Subcutaneous abdominal adipose tissue (tissue), 5 donors: Measurements from ENCODE around the gene PCBP3.
"Not testable (repeated sequence)": the region's sequence is repeated elsewhere in the genome, so short reads cannot be mapped to it uniquely, and the experiment has no call there.

Experiments
- H3K27ac ChIP-seq: one replicate; pipeline ENCODE4 v1.7.0; 2013; ENCODE audit warnings: low read depth, mild to moderate bottlenecking, inconsistent platforms, low read length, moderate library complexity
- H3K27me3 ChIP-seq, 5 donors: one replicate each; pipeline ENCODE4 v1.7.0; 2013; ENCODE audit warnings: low read length in 5 of 5, inconsistent platforms in 1 of 5; ENCODE audit not compliant: control insufficient read depth in 5 of 5, insufficient read depth in 4 of 5
- H3K36me3 ChIP-seq, 5 donors: one replicate each; pipeline ENCODE4 v1.7.0; 2013; ENCODE audit warnings: low read length in 5 of 5; ENCODE audit not compliant: control insufficient read depth in 5 of 5, insufficient read depth in 5 of 5
- H3K4me1 ChIP-seq, 5 donors: one replicate each; pipeline ENCODE4 v1.7.0; 2013; ENCODE audit warnings: low read length in 5 of 5, mild to moderate bottlenecking in 3 of 5, moderate library complexity in 1 of 5; ENCODE audit not compliant: control insufficient read depth in 5 of 5, insufficient read depth in 5 of 5
- H3K4me3 ChIP-seq, 5 donors: one replicate each; pipeline ENCODE4 v1.7.0; 2013; ENCODE audit warnings: low read length in 5 of 5, low read depth in 1 of 5
- H3K9ac ChIP-seq, 5 donors: one replicate each; pipeline ENCODE4 v1.7.0; 2013; ENCODE audit warnings: low read length in 5 of 5, mild to moderate bottlenecking in 4 of 5, moderate library complexity in 3 of 5
- H3K9me3 ChIP-seq, 5 donors: one replicate each; pipeline ENCODE4 v1.7.0; 2013; ENCODE audit warnings: low read length in 5 of 5; ENCODE audit not compliant: control insufficient read depth in 5 of 5
- donor health status: healthy.
- donor health status: healthy.
- donor health status: healthy.
- donor health status: healthy.
- donor health status: healthy.

PCBP3 gene

DNA sequence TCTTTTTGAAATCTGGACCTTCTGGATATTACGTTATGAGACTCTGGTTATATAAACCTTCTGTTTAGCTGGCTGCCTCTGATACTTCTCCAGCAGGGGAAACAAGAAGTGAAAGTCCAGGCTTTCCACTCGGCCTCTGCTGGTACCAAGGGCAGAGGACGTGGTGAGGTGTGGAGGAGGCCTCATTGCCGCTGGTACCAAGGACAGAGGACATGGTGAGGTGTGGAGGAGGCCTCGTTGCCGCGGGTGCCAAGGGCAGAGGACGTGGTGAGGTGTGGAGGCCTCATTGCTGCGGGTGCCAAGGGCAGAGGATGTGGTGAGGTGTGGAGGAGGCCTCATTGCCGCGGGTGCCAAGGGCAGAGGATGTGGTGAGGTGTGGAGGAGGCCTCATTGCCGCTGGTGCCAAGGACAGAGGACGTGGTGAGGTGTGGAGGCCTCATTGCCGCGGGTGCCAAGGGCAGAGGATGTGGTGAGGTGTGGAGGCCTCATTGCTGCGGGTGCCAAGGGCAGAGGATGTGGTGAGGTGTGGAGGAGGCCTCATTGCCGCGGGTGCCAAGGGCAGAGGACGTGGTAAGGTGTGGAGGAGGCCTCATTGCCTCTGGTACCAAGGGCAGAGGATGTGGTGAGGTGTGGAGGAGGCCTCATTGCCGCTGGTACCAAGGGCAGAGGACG lies 242.5 kb downstream of the PCBP3 start:
- H3K4me1 ChIP-seq = peaks cover 2 to 22% (median 9%) of the 10 kb centered on the region in 5 donors
- not testable (repeated sequence) for H3K9ac ChIP-seq, H3K36me3 ChIP-seq, H3K27ac ChIP-seq, H3K9me3 ChIP-seq, H3K27me3 ChIP-seq, H3K4me3 ChIP-seq

DNA sequence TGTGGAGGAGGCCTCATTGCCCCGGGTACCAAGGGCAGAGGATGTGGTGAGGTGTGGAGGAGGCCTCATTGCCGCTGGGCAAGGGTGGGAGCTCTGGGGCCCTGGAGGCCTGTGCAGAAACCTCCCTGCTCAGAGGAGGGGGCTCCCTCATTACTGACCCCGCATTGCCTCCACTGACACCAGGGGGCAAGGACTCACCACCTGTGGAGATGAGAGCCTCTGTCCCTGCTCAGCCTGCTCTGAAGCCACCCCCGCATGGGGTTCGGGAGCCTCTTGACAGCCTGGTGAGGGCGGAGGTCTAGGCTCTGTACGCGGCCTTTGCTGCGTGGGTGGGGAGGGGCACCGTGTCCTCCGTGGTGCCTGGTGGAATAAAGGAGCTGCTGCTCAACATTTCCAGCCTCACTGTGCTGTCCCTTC lies 243.1 kb downstream of the PCBP3 start:
- no peaks in the 10 kb centered on the region for H3K36me3 ChIP-seq
- H3K9me3 ChIP-seq = no peaks in the 10 kb centered on the region
- no peak overlapping the region for H3K4me3 ChIP-seq
- H3K9ac ChIP-seq = no peak overlapping the region
- peaks cover 2 to 22% (median 9%) of the 10 kb centered on the region in 5 donors for H3K4me1 ChIP-seq
- H3K27ac ChIP-seq = no peak overlapping the region
- H3K27me3 ChIP-seq = peaks cover 0 to 11% (median 3%) of the 10 kb centered on the region in 5 donors

DNA sequence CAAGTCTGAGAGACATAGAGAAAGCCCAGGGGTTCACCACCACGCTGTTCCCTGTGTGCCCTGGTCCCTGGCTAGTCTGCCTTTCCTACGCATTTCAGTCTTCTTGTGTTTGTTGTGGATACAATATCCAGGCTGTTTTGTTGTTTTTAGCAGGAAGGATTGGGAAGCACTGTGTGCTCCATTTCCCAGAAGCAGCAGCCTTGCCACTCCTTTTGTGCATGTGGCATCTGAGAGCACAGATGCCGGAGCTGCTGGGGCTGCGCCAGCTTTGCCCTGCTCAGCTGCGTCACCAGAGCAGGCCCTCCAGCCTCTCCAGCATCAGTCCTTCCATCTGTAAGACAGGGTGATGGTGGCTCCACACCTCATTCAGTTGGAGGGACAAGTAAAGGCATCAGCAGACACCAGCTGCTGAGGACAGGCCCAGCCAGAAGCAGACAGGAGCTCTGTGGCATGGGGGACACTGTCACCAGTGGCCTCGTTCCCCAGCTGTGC lies 243.6 kb downstream of the PCBP3 start:
- peaks cover 0 to 8% (median 3%) of the 10 kb centered on the region in 5 donors for H3K27me3 ChIP-seq
- peaks cover 3 to 25% (median 13%) of the 10 kb centered on the region in 5 donors for H3K4me1 ChIP-seq
- H3K4me3 ChIP-seq = no peak overlapping the region
- H3K9ac ChIP-seq = no peak overlapping the region
- no peaks in the 10 kb centered on the region for H3K36me3 ChIP-seq
- H3K9me3 ChIP-seq = no peaks in the 10 kb centered on the region
- H3K27ac ChIP-seq = no peak overlapping the region

DNA sequence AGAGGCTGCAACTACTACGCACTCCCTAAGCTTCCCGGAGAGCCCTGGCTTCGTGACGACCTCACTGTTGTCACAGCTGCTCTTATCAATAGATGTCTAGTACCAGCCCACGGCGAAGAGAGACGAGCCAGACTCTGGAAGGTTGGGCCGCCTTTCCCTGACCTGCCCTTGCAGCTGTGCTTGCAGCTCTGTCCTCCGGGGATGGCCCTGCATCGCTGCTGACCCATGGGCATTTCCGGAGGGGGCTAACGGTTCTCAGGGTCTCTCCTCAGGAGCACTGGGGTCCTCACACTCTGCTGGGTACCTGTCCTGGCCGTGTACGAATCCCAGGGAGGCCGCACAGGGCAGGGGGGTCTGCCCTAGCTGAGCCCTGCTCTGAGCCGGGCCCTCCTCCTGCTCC lies 244.3 kb downstream of the PCBP3 start:
- Histone ChIP-seq H3K9ac (no peak overlapping the region), H3K36me3 (no peaks in the 10 kb centered on the region), H3K27me3 (peaks cover 0 to 8% (median 3%) of the 10 kb centered on the region in 5 donors), H3K4me1 (peaks cover 3 to 26% (median 14%) of the 10 kb centered on the region in 5 donors), H3K9me3 (no peaks in the 10 kb centered on the region), H3K27ac (no peak overlapping the region), H3K4me3 (no peak overlapping the region)

DNA sequence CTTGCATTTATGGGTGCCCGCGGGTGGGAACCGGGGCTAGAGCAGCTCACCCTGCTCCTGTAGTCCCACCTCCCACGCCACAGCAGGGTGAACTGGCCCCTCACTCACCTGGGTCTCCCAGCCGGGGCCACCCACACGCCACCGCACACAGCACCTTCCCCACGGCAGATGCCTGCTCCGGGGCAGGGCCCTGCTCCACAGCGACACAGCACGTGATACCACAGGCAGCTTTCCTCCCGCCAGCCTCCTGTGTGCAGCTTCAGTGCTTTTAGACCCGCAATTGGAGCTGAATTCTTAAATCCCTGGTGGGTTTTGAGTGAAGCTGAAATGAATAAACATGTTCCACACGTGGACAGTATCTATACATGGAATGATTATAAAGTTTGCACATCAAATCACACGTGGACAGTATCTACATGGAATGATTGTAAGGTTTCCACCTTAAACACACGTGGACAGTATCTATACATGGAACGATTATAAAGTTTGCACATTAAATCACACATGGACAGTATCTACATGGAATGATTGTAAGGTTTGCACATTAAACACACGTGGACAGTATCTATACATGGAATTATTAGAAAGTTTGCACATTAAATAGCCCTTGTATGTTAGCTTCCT lies 245.0 kb downstream of the PCBP3 start:
- H3K4me3 ChIP-seq = no peak overlapping the region
- no peak overlapping the region for H3K27ac ChIP-seq
- no peak overlapping the region for H3K9ac ChIP-seq
- peaks cover 3 to 29% (median 15%) of the 10 kb centered on the region in 5 donors for H3K4me1 ChIP-seq
- no peaks in the 10 kb centered on the region for H3K9me3 ChIP-seq
- H3K36me3 ChIP-seq = no peaks in the 10 kb centered on the region
- peaks cover 0 to 8% (median 3%) of the 10 kb centered on the region in 5 donors for H3K27me3 ChIP-seq

DNA sequence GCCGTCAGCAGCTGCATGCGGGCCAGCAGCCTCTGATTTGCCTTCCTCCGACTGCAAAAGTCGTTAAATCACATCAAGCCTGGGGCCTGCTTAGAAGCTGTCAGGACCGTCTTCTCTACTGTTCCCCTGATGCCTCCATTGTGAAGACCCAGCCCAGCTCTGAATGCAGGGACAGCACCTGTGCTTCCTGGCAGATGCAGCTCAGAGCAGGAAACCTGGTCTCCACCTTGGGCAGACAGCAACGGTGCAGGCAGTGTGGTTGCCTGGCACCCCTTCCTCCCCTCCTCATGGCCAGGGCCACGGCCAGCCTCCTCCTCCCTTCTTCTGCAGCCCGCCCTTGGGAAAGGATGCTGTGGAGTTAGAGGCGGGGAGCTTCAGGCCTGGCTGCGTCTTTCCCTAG lies 245.7 kb downstream of the PCBP3 start:
- Histone ChIP-seq H3K9me3 (no peaks in the 10 kb centered on the region), H3K27ac (no peak overlapping the region), H3K4me3 (no peak overlapping the region), H3K36me3 (no peaks in the 10 kb centered on the region), H3K27me3 (peaks cover 0 to 8% (median 3%) of the 10 kb centered on the region in 5 donors), H3K9ac (no peak overlapping the region), H3K4me1 (peaks cover 8 to 37% (median 23%) of the 10 kb centered on the region in 5 donors)

DNA sequence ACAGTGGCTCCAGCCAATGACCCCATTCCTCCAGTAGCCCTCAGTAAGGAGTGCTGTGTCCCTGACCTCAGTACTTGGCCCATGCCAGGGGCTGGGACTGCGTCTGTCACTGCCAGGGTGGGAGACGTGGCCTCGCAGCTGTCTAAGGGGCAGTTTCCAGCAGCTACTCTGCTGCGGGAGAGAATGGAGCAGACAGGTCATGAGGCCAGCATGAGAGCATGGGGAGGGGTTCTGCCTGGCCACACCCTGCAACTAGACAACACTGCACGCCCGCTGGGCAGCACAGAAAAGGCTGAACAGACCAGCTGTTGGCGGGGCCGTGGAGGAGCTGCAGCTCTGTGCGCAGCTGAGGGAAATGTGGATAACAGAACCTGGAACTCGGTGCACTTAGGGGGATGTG lies 246.4 kb downstream of the PCBP3 start:
- H3K27ac ChIP-seq = no peak overlapping the region
- H3K4me1 ChIP-seq = peaks cover 8 to 44% (median 30%) of the 10 kb centered on the region in 5 donors
- H3K36me3 ChIP-seq = no peaks in the 10 kb centered on the region

DNA sequence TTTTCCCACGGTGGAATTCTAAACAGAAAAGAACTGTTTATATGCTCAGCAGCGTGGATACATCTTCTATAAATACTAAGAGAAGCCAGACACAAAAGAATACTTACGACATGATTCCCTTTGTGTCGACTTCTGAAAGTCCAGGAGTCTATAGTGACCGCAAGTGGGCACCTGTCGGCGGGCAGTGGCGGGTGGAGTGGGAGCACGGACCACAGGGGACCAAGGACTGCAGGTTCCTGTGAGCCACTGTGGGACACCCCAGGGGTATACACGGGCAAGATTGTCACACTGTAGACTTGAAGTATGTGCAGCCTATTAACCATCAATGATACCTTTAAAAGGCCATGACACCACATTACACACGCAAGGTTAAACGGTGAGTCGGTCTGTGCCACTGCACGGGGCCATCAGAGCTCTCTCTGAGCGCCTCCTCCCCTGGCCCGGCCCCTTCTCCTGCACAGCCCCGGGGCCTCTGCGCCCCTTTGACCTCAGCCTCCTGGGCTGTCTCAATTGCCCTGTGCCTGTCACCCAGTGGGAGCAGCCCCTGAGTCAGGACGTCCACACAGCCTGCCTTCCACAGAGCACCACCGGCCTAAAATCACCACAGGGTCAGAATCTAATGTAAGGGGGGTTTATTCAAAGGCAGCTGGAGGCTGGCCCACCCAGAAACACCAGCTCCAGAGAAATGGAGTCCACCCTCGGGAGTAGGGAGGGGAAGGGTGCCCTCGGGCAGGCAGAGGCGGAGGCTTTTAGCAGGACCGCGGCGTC lies 248.0 kb downstream of the PCBP3 start:
- Histone ChIP-seq H3K27me3 (peaks cover 0 to 8% (median 3%) of the 10 kb centered on the region in 5 donors), H3K36me3 (no peaks in the 10 kb centered on the region), H3K9ac (no peak overlapping the region), H3K4me1 (peaks cover 8 to 47% (median 30%) of the 10 kb centered on the region in 5 donors), H3K4me3 (peak overlapping the region in 2 of 5 donors; percentile 18 to 41), H3K27ac (no peak overlapping the region), H3K9me3 (no peaks in the 10 kb centered on the region)

More for the DNA sequence above, 246.4 kb downstream of the PCBP3 start:
- H3K4me3 ChIP-seq = no peak overlapping the region
- no peak overlapping the region for H3K9ac ChIP-seq
- H3K9me3 ChIP-seq = no peaks in the 10 kb centered on the region
- H3K27me3 ChIP-seq = peaks cover 0 to 8% (median 3%) of the 10 kb centered on the region in 5 donors

DNA sequence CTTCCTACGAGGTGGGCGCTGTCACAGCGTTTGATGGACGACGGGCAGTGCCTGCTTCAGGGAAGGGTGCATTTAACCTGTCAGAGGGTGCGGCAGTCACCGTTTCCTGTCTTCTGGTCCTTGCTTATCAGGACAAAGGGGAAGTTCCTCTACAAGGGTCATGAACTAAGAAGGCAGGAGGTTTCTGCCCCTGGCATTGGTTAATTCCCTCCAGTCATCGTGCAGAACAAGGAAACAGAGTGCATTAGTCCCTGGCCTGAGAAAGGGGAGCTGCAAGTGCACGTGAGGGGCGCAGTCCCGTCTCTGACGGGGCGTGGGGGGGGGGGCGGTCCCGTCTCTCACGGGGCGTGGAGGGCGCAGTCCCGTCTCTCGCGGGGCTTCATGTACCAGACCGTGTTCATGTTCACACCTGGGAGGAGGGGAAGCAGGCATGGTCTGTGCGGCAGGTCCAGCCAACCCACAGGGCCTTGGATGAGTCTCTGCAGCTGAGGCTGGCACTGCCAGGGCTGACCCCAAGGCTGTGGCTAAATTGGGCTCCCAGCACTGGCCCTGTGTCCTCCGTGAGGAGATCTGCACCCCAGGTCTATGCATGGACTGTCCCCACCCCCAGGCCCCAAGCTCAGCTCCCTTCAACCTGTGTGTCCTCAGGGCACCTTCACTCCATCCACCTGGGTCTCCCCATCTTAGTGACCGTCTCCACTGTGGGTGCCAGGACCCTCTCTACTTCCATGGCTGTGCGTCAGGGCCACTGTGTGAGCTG lies 248.8 kb downstream of the PCBP3 start:
- Histone ChIP-seq H3K9ac (no peak overlapping the region), H3K36me3 (no peaks in the 10 kb centered on the region), H3K9me3 (no peaks in the 10 kb centered on the region), H3K4me1 (peaks cover 8 to 39% (median 30%) of the 10 kb centered on the region in 5 donors), H3K27ac (no peak overlapping the region), H3K27me3 (peaks cover 0 to 8% (median 3%) of the 10 kb centered on the region in 5 donors), H3K4me3 (peak overlapping the region in 2 of 5 donors; percentile 18 to 41)
